HG03342 (cell line): ENCODE results near the gene SH3BP5L.
A peak's percentile ranks its signal among the peaks of the same experiment; 100 is the strongest.
"Not testable (repeated sequence)": the region's sequence is repeated elsewhere in the genome, so short reads cannot be mapped to it uniquely, and the experiment has no call there.

ENCODE experiments used
- ATAC-seq: cut with Tn5 transposase; IDR thresholded peaks from one replicate; pipeline ENCODE4 v1.9.1; 2021; ENCODE audit warnings: mild to moderate bottlenecking, moderate library complexity; ENCODE audit not compliant: unreplicated experiment

Gene SH3BP5L

DNA sequence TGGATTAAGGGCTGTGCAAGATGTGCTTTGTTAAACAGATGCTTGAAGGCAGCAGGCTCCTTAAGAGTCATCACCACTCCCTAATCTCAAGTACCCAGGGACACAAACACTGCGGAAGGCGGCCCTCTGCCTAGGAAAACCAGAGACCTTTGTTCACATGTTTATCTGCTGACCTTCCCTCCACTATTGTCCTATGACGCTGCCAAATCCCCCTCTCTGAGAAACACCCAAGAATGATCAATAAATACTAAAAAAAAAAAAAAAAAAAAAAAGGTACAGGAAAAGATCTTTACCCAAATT, 5.0 kb upstream of the SH3BP5L start:
- ATAC-seq = not testable (repeated sequence)

DNA sequence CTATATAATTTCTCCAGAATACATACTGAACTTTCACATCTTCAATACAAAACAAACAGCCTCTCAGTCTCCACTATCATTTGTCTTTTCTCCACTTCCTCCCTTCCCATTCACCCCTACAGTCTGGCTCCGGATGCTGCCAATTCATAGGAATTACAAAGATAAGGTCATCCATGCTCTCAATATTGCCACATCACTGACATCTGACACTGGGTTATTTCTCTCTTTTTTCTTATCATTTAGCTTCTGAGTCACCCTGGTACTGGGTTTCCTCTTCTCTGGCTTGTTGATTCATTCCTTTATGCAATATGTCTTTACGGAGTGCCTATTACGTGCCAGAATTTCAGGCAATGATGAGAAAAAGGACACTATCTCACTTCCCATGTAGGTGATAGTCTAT, 3.1 kb upstream of the SH3BP5L start:
- no peak for ATAC-seq

DNA sequence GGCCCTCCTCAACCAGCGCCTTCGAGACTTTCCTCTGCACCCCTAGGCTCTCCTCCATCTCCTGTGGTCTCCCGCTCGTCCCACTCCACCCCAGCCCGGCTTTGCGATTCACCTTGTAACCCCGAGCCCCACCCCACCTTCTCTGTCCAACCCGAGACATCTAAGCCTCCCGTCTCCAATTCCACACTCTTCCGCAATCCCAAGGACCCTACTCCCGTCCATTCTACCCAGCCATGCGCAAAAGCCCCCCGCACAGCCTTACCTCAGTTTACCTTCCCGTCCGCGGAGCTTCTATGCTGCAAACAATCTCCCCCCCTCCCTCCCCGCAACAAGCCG, 174 bp downstream of the SH3BP5L start:
- peak; percentile 5 for ATAC-seq

DNA sequence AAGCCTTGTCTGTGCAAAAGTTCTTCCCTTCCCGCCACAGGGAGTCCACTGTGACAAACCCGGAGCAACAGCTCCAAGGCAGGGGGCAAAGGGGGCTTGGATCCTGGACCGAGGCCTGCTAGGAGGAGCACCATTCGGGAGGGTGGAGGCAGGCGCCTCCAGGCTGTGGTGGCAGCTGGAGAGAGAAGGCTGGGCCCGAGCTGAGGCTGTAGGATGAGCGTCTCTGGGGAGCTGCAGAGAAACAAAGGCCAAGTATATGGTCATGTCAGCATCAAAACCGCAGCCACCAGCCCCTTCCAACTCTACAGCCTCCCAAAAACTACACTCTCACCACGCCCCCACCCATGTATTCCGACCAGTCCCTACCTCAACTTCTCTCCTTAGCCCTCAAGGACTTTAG, 579 bp downstream of the SH3BP5L start:
- no peak for ATAC-seq

DNA sequence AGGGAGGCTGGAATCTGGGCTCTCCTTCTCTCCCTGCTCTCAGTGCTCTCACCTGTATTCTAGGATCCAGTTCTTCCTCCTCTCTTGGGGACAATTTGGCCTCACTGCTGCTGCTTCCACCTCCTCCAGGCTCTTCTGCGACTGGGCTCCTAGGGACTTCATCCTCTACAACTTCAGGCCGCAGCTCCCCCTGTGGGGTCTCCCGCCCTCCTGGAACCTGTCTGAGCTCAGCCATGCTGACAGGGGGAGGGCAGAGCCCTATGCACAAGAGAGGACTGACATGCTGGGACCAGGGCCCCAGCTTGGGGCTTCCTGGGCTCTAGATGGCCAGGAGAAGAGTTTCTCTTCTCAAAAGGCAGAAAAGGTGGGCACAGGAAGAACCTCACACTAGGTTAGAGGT, 1.0 kb downstream of the SH3BP5L start:
- no peak for ATAC-seq

DNA sequence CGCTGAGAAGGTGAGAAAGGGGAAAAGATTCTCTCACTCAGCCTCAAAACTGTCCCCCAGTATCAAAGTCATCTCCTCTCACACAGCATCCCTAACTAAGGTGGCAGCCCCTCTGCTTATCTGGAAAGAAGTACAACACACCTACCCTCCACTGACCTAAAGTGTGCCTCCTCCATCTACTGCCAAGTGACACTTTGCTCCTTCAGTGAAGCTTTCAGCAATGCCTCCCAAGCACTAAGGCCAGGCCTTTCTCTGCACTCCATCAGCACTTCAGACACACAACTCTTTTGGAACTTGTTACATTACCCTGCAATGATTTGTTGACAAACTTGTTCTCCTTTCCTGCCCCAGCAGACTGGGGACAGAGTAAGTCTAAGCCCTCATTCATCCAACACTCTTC, 1.4 kb downstream of the SH3BP5L start:
- ATAC-seq = no peak

DNA sequence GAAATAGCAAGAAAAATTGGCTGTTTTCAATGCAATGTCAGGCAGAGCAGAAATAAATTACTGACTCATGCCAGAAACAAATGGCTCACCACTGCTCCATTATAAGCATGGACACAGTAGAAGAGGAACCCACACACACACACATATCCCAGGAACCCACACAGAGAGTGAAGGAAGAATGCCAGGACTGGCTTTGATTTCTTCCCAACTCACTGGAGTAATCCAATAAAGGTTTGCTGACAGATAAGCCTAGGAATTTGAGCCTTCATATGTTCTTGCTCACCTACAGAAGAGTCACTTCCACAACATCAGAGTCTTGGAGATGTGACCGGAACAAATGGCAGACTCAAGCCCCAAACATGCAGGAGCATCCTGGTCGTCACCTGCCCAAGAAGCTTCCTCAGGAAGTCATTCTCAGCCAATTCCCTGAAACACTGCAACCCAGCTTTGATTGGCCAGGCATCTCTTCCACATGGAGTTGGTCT, 2.2 kb downstream of the SH3BP5L start:
- ATAC-seq = no peak

DNA sequence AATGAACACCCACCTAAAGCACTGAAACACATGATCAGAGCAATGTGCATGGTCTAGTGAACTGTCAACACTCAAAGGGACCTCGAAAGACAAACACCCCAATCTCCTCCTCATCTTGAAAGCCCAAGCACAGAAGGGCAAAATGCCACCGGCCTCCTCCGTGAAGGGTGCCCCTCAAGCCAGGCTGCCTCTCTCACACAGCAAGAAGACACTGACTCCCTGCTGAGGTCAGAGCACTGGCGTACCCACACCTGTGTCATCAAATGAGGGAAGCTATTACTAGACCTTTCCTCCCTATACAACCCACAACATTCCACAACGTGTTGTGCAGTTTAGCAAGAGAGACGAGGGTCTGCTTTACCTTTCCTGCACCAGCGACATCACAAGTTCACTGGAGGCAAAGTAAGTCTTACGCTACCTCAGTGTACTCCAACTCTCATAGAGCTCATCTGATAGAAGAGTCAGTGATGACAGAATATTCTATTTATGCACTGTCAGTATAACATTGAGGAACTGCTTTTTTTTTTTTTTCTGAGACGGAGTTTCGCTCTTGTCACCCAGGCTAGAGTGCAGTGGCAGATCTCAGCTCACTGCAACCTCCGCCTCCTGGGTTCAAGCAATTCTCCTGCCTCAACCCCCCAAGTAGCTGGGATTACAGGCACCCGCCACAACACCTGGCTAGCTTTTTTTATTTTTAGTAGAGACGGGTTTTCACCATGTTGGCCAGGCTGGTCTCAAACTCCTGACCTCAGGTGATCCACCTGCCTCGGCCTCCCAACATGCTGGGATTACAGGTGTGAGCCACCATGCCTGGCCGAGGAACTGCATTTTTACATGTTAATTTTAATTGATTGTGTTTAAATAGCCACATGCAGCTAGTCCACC, 3.3 kb downstream of the SH3BP5L start:
- peak; percentile 14 for ATAC-seq

DNA sequence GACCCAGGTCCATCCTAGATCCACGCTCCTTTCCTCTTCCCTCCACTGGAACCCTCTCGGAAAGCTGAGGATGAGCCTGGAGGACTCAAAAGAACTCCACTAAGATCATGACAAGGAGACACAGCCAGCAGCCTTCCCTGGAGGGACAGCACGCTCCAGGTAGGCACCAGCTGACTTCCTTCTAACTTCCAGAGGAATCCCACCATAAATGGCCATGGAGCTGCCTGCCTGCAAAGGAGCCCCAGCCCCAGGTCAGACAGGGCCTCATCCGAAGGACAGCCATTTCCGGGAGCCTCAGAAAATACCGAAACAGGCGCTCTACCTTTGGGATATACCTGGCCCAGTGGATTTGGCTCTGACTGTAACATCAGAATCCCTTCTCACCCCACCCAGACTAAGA, 4.1 kb downstream of the SH3BP5L start:
- no peak for ATAC-seq

DNA sequence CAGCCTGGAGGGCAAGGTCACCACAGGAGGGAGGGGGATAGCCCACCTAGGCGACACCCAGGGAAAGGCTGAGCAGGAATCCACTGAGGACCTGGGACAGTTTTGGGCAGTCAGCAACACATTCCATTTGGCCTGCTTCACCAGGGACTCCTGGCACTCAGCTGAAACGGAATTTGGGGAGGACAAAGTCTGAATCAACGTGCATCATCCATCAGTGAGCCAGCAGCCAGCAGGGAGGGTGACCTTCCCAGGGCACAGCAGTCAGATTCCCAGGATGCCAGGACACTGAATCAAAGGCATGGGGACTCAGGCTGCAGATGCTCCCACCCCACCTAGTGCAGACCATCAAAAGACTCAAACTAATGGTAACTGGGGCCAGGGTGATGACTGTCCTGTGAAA, 4.6 kb downstream of the SH3BP5L start:
- ATAC-seq = no peak

DNA sequence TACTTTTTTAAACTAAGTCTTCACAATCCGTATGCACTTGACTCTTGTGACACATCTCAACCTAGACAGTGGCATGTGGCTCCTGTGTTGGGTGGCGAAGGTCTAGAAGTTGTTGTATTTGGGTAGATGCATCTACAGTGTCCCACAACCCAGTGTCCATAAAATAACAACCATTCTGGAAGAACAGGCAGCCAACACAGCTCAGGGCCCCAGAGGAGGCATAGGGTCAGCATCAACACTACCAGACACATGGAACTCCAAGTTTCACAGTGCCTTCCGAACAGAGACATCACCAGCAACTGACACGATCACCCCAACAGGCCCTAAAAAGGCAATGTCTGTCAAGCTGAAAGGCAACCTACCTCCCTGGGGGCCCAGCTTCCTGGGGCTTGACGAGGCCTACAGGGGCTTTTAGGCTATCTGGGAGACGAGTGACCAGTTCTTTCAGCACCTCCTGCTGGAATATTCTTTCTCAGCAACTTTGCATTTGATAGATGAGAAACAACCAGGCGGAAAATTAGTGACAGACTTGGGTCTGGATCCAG, 5.6 kb downstream of the SH3BP5L start:
- no peak for ATAC-seq

DNA sequence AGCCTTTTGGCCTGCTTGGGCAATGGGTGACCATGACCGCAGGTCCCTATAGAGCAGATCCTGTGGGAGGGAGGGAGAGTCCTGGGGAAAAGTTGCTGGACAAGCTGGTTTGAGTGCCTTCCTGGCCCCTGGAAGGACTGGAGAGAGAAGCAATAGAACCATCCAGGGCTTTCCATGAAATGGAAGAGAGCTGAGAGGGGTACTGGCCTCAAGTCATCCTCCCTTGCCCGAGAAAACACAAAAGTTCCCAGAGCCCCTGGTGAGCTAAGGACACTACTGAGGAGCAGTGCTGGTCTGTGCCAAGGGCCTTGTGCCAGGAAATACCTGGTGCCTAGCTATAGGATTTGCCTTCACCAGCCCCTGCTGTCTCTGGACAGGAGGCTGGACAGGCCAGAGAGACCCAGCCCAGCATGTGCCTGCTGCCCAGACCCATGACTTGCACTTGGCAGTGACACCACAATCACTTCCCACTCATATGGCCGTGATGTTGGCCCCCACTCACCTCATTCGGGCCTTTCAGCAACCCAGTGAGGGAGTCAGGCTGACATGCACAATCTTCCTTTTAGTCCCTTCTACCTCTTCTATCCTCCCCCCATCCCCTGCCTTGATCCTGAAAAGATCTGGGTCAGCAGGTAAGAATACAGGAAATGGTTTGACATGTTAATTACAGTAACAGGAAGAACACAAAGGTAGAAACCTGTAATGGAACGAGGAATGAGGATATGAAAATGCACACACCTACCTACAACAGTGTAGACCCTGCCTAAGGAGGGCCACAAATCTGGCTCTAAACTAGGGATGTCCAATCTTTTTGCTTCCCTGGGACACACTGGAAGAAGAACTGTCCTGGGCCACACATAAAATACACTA, 7.0 kb downstream of the SH3BP5L start:
- no peak for ATAC-seq

DNA sequence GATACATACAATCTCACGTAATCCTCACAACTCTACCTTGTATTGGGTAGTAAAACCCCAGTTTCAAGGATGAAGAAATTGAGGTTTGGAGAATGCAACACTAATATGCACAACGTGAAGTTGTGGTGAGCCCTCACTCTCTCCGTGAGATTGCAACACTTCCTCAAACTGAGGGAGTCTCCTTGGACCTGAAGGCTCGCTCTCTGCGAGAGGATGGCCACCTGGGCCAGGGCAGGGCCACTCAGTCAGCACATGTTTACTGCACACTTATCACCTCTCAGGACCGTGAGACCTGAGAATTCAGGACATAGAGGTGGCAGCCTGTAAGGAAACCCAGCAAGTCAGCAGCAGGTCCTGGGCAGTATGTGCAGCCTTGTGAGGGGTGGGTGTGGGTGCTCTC, 8.7 kb downstream of the SH3BP5L start:
- no peak for ATAC-seq

DNA sequence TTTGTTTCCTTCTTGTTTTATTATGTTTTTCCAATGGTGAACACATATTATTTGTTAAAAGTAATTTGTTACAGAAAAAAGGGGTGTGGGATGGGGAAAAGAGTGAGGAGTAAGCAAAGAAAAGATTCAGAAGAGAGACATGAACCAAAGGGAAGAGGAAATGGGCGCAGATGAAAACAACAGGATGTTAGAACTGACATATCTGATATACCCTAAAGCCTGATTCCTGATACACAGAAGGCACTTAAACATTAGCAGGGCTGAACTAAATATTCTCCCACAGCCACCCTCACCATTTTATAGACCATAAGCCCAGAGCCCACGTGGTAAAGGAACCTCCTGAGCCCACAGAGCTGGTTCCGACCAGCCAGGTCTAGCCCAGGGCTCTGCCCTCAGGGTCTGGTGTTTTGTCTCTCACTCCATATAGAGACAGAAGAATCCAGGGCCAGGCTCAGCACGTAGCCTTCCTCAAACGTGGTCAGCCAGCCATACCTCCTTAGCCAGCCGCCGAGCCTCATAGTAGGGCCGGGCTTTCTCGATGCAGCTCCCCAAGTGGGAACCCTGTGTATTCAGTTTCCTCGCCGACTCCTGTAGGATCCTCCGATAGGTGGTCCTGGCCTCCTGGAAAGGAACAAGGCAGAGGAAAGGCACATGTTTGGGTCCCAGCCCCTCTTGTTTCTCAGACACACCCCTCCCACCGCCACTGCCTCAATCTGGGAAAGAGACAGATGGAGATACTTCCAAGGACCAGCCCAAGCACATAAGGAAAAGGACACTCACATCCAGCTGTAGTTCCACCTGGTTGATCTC, 9.5 kb downstream of the SH3BP5L start:
- no peak for ATAC-seq

DNA sequence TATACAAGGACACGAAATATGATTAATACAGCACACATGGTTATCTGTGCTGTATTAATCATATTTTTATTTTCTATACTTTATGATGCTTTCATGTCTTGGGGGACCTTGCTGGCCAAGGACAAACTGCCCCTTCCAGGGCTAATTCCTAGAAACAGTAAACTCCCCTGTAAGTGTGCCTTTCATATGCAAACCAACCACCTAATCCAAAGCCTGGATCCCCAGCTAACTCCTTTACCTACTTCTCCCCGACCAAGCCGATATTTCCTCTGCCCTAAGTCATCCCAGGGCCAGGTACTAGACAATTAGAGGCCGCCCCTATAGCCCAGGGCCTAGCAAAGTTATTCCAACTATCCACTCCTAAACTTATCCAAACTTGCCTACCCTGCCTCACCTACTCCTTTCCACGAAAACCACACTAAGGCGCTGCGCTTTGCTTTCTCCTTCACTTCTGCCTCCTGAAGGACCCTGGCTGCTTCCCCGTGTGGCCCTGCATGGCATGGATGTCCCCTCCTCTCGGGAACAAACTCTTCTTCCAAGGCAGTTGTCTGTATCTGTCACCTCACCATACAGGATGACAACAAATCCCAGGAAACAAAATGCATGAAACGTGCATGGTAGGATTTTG, 10.2 kb downstream of the SH3BP5L start:
- no peak for ATAC-seq

DNA sequence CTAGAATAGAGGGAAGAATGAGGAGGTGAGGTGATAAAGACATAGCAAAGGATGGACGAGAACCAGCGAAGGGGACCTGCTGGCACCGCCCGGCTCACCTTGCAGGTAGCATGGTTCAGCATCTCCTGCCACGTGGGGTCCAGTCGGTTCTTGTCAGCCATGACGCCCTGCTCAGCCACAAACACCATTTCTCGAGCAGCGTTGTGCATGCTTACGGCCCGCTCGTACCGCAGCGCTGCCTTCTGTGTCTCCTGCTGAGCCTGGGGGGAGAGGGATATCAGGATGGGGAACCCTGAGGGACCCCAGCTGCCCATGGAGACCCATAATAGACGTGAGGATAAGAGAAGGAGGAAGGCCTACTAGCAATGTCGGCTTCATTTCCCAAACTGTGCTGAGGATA, 11.4 kb downstream of the SH3BP5L start:
- ATAC-seq = no peak

DNA sequence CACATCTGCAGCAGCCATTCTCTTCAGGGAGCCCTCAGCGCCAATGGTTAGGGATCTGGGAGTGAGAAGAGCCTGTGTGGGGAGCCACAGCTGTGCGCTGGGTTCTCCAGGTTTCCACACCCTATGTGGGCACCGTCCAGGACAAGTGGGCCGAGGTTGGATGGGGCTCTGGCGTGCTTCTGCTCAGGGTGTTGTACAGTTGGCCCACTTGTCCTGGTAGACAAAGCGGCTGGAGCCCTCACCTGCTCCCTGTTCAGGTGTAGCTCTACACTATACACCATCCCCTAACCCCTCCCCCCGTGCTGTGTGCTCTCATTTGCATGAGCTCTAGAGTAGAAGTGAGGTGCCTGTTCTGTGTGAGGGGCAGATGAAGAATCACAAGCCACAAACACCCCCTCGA, 12.2 kb downstream of the SH3BP5L start:
- ATAC-seq = no peak

DNA sequence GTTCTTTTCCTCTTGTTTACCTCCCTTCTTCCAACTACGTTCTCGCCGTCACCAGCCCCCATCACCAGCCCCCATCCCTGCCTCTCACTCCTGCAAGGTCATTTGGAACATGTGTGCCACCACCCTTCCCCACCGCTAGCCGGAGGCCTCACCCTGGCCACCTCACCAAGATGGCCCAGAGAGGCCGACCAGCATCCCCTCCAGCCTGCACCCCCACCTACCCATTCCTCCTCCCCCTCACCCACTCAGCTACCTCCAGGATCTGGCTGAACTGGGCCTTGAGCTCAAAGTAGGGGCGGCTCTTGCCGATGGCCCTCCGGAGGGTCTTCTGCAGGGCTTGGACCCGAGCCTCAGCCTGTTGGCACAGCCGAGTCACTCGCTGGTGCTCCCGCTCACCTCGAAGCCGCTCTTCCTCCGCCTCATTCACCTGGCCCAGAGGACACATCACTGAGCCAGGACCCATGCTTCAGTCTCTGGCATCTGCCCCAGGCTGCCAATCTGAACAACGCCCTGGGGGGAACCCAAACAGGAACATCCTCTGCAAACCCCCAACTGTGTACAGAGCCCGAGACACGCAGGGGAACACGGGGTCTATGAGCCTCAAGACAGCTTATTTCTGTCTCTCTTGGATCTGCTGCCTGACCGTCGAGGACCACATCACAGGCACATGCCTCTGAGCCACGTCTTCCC, 12.8 kb downstream of the SH3BP5L start:
- ATAC-seq = no peak

DNA sequence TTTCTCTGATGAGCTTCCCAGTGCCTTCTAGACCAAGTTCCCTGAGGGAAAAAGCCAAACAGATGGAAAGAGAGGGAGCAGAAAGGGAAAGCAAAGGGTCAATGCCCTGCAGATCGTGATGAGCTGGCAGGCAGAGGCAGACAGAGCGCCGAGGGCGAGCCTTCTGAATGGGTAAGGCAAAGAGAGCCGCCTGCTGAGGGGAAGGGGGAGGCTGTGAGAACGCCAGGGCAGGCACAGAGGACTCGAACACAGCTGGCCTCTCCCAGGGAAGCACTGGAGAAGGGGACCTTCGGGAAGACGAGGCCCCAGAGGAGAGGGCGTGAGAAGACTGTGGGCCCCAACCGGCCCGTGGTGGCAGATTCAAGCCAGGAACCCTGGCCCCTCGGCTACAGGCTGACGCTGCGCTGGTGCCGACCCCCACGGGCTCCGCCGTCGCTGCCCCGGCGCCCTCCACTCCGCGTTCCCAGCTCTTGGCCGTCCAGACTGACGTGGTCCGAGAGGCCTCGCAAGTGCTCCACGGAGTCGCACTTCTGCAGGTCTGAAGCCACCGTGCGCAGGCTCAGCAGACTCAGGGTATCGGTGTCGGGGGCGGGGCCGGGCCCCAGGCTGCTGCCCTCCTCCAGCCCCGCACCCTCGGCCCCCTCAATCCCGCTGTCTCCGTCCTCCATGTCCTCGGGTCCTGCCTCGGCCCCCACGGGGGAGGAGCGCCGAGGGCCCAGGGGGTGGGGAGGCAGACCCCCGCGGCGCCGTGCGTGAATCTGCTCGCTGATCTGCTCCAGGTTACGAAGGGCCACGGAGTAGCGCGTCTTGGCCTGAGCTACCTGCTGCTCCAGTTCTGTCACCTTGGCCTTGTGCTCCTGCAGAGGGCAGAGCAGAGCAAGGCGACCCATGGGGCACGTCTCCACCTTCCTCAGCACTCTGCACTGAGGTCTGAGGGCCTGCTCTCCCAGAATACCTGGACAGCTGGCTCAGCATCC, 13.9 kb downstream of the SH3BP5L start:
- no peak for ATAC-seq
